Naive thymus-derived CD4-positive, alpha-beta T cell (primary cell): ENCODE data around the gene CSRNP2. TPM values are rescaled to one million over a fixed set of nuclear protein-coding genes. Genes with fewer than 3 reads are reported as not detected.
A peak's percentile ranks its signal among the peaks of the same experiment; 100 is the strongest.

ENCODE experiments used
- ATAC-seq: fragments of 150-1000 bp; cut with Tn5 transposase; 2 replicates; pipeline ENCODE4 v1.10.0; 2021; ENCODE audit warnings: mild to moderate bottlenecking, moderate library complexity
- CTCF ChIA-PET: fragments of 350-600 bp; sonication (Branson Sonifier 250); formaldehyde crosslinking; loops from one replicate; lab custom pipeline; 2021; ENCODE audit warnings: antibody characterized with exemption; lab: Charles Lee
- POLR2A ChIA-PET: fragments of 350-600 bp; sonication (Branson Sonifier 250); formaldehyde crosslinking; loops from one replicate; lab custom pipeline; 2021; ENCODE audit warnings: antibody characterized with exemption, inconsistent platforms; lab: Charles Lee
- DNase-seq, 9 donors: peaks; one replicate each; pipeline versions ENCODE4 v3.0.0 to v3.0.0-alpha.2; 2020 to 2022; ENCODE audit warnings: mixed read lengths in 1 of 9
- H3K27ac ChIP-seq: one replicate; pipeline ENCODE4 v1.7.0; 2013; ENCODE audit warnings: mild to moderate bottlenecking, low read depth, low read length, moderate library complexity
- H3K27me3 ChIP-seq, 2 donors: one replicate each; pipeline ENCODE4 v1.7.0; 2013; ENCODE audit warnings: low read length in 2 of 2, mild to moderate bottlenecking in 2 of 2, moderate library complexity in 2 of 2; ENCODE audit not compliant: control insufficient read depth in 2 of 2, insufficient read depth in 2 of 2
- H3K36me3 ChIP-seq, 3 experiments: 1 replicate in 2 of 3; 2 replicates in 1 of 3; pipeline ENCODE4 v1.7.0; 2013; ENCODE audit warnings: low read length in 3 of 3, mild to moderate bottlenecking in 3 of 3, moderate library complexity in 1 of 3; ENCODE audit not compliant: insufficient read depth in 3 of 3, control insufficient read depth in 2 of 3
- H3K4me1 ChIP-seq, 2 donors: one replicate each; pipeline ENCODE4 v1.7.0; 2013; ENCODE audit warnings: low read length in 2 of 2, mild to moderate bottlenecking in 2 of 2, moderate library complexity in 1 of 2; ENCODE audit not compliant: control insufficient read depth in 2 of 2, insufficient read depth in 2 of 2
- H3K4me3 ChIP-seq: 2 replicates; pipeline ENCODE4 v1.7.0; 2013; ENCODE audit warnings: mild to moderate bottlenecking, low read length
- H3K9me3 ChIP-seq, 3 experiments: 1 replicate in 2 of 3; 2 replicates in 1 of 3; pipeline ENCODE4 v1.7.0; 2013; ENCODE audit warnings: low read length in 3 of 3; ENCODE audit not compliant: control insufficient read depth in 2 of 3
- H3K27ac Mint-ChIP-seq, 9 donors: one replicate each; pipeline ENCODE4 v1.8.0; 2020 to 2022; ENCODE audit warnings: mixed read lengths in 9 of 9, mild to moderate bottlenecking in 8 of 9, moderate library complexity in 5 of 9, inconsistent platforms in 2 of 9
- H3K27me3 Mint-ChIP-seq, 5 donors: one replicate each; pipeline ENCODE4 v1.8.0; 2021 to 2022; ENCODE audit warnings: mixed read lengths in 5 of 5, mild to moderate bottlenecking in 1 of 5
- H3K36me3 Mint-ChIP-seq, 5 donors: one replicate each; pipeline ENCODE4 v1.8.0; 2020 to 2022; ENCODE audit warnings: mixed read lengths in 5 of 5, mild to moderate bottlenecking in 3 of 5, inconsistent platforms in 1 of 5
- H3K4me1 Mint-ChIP-seq, 7 donors: one replicate each; pipeline ENCODE4 v1.8.0; 2020 to 2022; ENCODE audit warnings: mixed read lengths in 7 of 7, mild to moderate bottlenecking in 3 of 7, inconsistent platforms in 1 of 7
- H3K4me3 Mint-ChIP-seq, 10 donors: one replicate each; pipeline ENCODE4 v1.8.0; 2020 to 2022; ENCODE audit warnings: mild to moderate bottlenecking in 10 of 10, mixed read lengths in 10 of 10, moderate library complexity in 6 of 10, inconsistent platforms in 2 of 10
- H3K9me3 Mint-ChIP-seq, 11 donors: one replicate each; pipeline ENCODE4 v1.8.0; 2020 to 2022; ENCODE audit warnings: mixed read lengths in 11 of 11, mild to moderate bottlenecking in 4 of 11, inconsistent platforms in 1 of 11, moderate library complexity in 1 of 11
- intact Hi-C, 2 donors: fragments of 100-400 bp; cut with micrococcal nuclease; formaldehyde crosslinking; loops; one replicate each; pipeline ENCODE4 v1.15.1; 2023
- polyA plus RNA-seq, 2 donors: library from polyadenylated mRNA; unstranded; fragments of 300-500 nt; fragmentation: Illumina TruSeq; gene quantifications; one replicate each; pipeline ENCODE4 v1.2.3, GENCODE V29; 2021
- total RNA-seq, 6 experiments: library from RNA in 5 of 6; stranded (reverse) in 5 of 6; gene quantifications; 1 replicate in 5 of 6; 2 replicates in 1 of 6; pipeline ENCODE4 v1.2.3 and lab custom pipeline; 2021 to 2026

CSRNP2 gene
- total and polyA plus RNA-seq, 7 experiments from 2014 or later, result 2.7 to 38.7 (median 20.1) TPM

DNA sequence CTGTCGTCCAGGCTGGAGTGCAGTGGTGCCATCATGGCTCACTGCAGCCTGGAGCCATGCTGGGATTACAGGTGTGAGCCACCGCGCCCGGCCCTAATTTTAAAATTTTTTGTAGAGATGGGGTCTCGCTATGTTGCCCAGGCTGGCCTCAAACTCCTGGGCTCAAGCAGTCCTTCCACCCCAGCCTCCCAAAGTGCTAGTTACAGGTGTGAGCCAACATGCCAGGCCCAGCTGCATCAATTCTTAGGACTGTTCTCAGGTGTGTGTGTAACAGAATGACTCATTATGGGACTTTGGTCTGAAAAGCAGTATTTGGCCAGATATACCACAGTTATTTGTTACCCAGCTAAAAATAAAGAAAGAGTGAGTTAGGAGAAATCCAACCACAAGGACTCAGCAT, 17.9 kb downstream of the CSRNP2 start:
- DNase-seq, result no peak
- Histone ChIP-seq H3K9me3 (no peaks in the 10 kb centered on the region), H3K36me3 (peaks cover 0 to 76% (median 4%) of the 10 kb centered on the region in 3 experiments), H3K27ac (no peak overlapping the region), H3K4me1 (no peaks in the 10 kb centered on the region), H3K4me3 (no peak overlapping the region), H3K27me3 (no peaks in the 10 kb centered on the region)
- intact Hi-C loops, result no loop called here
- ChIA-PET CTCF (no interaction called here), POLR2A (no interaction called here)
- Mint-ChIP-seq H3K27me3 (no peaks in the 10 kb centered on the region), H3K27ac (no peak overlapping the region), H3K4me1 (no peaks in the 10 kb centered on the region), H3K9me3 (no peaks in the 10 kb centered on the region), H3K36me3 (peaks cover 3 to 33% (median 6%) of the 10 kb centered on the region in 5 donors), H3K4me3 (no peak overlapping the region)
- no peak for ATAC-seq

DNA sequence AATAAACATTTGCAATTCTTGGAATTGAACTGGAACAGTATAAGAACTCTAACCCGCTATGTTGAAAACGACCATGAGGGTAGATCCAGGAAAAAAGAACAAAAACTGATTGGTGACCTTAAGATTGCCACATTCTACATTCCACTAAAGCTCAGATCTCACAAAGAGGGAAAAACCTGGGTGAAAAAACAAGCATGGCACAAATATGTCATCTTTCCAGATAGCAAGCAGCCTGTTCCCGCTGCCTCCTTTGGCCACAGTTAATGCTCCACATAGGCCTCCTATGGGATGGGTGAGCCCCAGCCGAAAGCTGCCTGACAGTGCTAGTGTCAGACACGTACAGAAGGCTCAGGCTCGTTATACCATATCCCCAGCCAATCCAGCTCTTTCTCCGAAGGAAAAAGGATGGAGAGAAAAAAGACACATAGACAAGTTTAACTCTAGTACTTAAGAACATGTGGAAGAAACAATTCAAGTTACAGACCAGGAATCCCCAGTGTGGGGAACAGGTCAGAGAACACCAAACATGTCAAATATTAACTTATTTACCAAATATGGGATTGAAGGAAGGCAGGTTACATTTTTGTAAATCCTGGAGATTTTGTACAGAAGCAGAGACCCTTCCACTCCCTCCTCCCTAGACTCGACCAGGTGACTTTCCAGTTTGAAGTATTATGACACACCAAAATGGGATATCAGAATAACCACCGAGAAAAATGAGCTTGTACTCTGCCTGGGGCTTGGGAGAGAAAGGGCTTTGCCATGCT, 20.6 kb downstream of the CSRNP2 start:
- Mint-ChIP-seq H3K4me1 (no peaks in the 10 kb centered on the region), H3K4me3 (no peak overlapping the region), H3K27me3 (no peaks in the 10 kb centered on the region), H3K36me3 (peaks cover 6 to 49% (median 13%) of the 10 kb centered on the region in 5 donors), H3K9me3 (no peaks in the 10 kb centered on the region), H3K27ac (peak overlapping the region in 7 of 9 donors; percentile 25 to 89 (median 52))
- ATAC-seq (no peak), DNase-seq (no peak)
- H3K4me1 ChIP-seq, result no peaks in the 10 kb centered on the region
- CTCF ChIA-PET, result no interaction called here
- intact Hi-C loops, result no loop called here
- H3K36me3 ChIP-seq, result peaks cover 0 to 84% (median 9%) of the 10 kb centered on the region in 3 experiments
- H3K9me3 ChIP-seq, result no peaks in the 10 kb centered on the region
- H3K27ac ChIP-seq, result no peak overlapping the region
- no peak overlapping the region for H3K4me3 ChIP-seq
- POLR2A ChIA-PET, result interaction anchor here (0.8 to 0.9 kb wide), 4 partner anchors 10 to 20 kb away, joined by 3 read pairs; partner anchors contain the start of gene CSRNP2
- H3K27me3 ChIP-seq, result no peaks in the 10 kb centered on the region

DNA sequence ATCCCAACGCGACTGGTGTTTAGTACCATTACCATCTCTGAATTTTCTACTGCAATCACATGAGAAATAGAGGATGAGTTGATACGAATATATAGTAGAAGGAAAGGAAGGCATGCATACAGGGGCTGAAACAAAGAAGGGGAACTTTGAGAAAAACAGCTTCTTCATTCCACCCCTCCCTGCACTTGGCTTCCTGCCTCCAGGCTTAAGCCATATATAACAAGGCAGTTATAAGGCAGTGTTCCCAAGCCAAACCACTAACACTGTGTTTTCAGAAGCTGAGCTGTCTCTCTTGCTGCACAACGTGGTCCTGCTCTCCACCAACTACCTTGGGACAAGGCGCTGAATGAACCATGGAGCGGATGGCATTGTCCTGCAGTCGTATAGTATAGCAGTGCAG, 24.3 kb downstream of the CSRNP2 start:
- no peaks in the 10 kb centered on the region for H3K4me1 ChIP-seq
- no peaks in the 10 kb centered on the region for H3K9me3 ChIP-seq
- H3K27me3 ChIP-seq, result no peaks in the 10 kb centered on the region
- peaks cover 5 to 82% (median 7%) of the 10 kb centered on the region in 3 experiments for H3K36me3 ChIP-seq
- ChIA-PET CTCF (no interaction called here), POLR2A (interaction anchor here (0.7 to 1.0 kb wide), 2 partner anchors 25 to 296 kb away, joined by 3 to 5 read pairs; partner anchors contain the start of gene CSRNP2)
- Mint-ChIP-seq H3K4me1 (peaks cover 0 to 2% (median 0%) of the 10 kb centered on the region in 7 donors), H3K27me3 (no peaks in the 10 kb centered on the region), H3K4me3 (no peak overlapping the region), H3K9me3 (no peaks in the 10 kb centered on the region), H3K27ac (peak overlapping the region in 1 of 9 donors; percentile 22), H3K36me3 (peaks cover 4 to 46% (median 17%) of the 10 kb centered on the region in 5 donors)
- ATAC-seq (no peak), DNase-seq (no peak)
- H3K4me3 ChIP-seq, result no peak overlapping the region
- no peak overlapping the region for H3K27ac ChIP-seq
- intact Hi-C loops, result no loop called here

DNA sequence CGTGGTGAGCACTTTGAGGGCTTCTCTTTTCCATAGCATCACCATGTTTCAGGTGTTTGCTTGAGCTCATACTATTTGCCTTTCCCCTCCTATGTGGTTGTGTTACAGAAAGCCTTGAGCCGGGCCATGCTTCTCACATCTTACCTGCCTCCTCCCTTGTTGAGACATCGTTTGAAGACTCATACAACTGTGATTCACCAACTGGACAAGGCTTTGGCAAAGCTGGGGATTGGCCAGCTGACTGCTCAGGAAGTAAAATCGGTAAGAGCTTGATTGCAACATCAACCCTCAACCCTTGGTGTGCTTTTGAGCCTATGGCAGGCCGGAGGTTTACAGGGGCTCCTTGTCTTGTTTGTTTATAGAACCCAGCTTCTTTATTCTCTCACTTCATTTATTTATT, 27.2 kb downstream of the CSRNP2 start:
- Mint-ChIP-seq H3K36me3 (peaks cover 4 to 39% (median 25%) of the 10 kb centered on the region in 5 donors), H3K4me1 (peaks cover 2 to 11% (median 6%) of the 10 kb centered on the region in 7 donors), H3K9me3 (no peaks in the 10 kb centered on the region), H3K27ac (peak overlapping the region in 1 of 9 donors; percentile 49), H3K27me3 (no peaks in the 10 kb centered on the region), H3K4me3 (no peak overlapping the region)
- DNase-seq, result no peak
- H3K27ac ChIP-seq, result no peak overlapping the region
- H3K4me1 ChIP-seq, result no peaks in the 10 kb centered on the region
- intact Hi-C loops, result no loop called here
- H3K9me3 ChIP-seq, result no peaks in the 10 kb centered on the region
- peak; percentile 27 for ATAC-seq
- no peak overlapping the region for H3K4me3 ChIP-seq
- POLR2A ChIA-PET, result interaction anchor here (0.6 to 0.8 kb wide), 2 partner anchors 20 to 101 kb away, joined by 3 read pairs; no protein-coding TSS in a partner anchor
- CTCF ChIA-PET, result no interaction called here
- H3K27me3 ChIP-seq, result no peaks in the 10 kb centered on the region
- peaks cover 5 to 69% (median 7%) of the 10 kb centered on the region in 3 experiments for H3K36me3 ChIP-seq

DNA sequence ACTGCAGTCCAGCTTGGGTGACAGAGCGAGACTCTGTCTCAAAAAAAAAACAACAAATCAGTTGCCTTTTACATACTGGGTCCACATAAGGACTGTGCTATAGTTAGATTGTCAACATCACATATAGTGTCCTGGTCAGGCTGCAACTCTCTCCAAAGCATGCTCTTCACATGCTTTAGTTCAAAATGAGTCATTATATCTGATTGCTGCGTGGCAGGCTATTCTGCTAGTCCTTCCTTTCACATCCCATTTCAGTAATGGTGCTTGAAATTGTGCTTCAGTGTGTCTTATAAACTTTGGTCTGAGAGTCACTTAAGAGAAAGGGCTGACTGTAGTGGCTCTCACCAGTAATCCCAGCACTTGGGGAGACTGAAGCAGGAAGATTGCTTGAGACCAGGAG, 28.3 kb downstream of the CSRNP2 start:
- Histone ChIP-seq H3K27me3 (no peaks in the 10 kb centered on the region), H3K4me3 (no peak overlapping the region), H3K4me1 (no peaks in the 10 kb centered on the region), H3K9me3 (no peaks in the 10 kb centered on the region), H3K36me3 (peaks cover 5 to 65% (median 13%) of the 10 kb centered on the region in 3 experiments), H3K27ac (no peak overlapping the region)
- no peak for ATAC-seq
- no peak overlapping the region for H3K4me3 Mint-ChIP-seq
- H3K4me1 Mint-ChIP-seq, result peaks cover 2 to 11% (median 6%) of the 10 kb centered on the region in 7 donors
- H3K9me3 Mint-ChIP-seq, result no peaks in the 10 kb centered on the region
- peaks cover 3 to 36% (median 23%) of the 10 kb centered on the region in 5 donors for H3K36me3 Mint-ChIP-seq
- POLR2A ChIA-PET, result interaction anchor here (0.6 to 0.7 kb wide), 2 partner anchors 9 to 154 kb away, joined by 3 read pairs; no protein-coding TSS in a partner anchor
- CTCF ChIA-PET, result no interaction called here
- no peak for DNase-seq
- no peaks in the 10 kb centered on the region for H3K27me3 Mint-ChIP-seq
- H3K27ac Mint-ChIP-seq, result no peak overlapping the region
- intact Hi-C loops, result no loop called here

DNA sequence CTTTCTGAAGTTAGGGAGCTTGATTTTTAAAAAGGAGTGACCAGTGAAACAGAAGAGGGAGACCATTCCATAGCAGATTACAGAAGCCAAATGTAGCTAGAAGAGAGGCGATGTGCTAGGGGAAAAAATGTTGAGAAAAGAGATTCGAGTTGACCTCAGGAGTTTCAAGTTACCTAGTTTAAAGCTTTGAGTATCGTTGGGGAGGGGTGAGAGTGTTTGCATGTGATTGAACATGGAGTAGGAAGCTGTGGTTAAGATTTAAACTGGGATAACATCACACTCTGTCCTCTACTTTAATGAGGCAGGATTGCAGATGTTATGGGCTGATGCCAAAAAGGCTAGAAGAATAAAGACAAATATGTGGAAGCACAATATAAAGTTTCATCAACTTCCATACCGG, 31.6 kb downstream of the CSRNP2 start:
- Histone ChIP-seq H3K4me1 (peaks cover 20 to 23% of the 10 kb centered on the region in 2 donors), H3K27me3 (no peaks in the 10 kb centered on the region), H3K9me3 (no peaks in the 10 kb centered on the region), H3K27ac (no peak overlapping the region), H3K36me3 (peaks cover 0 to 35% (median 13%) of the 10 kb centered on the region in 3 experiments), H3K4me3 (no peak overlapping the region)
- Mint-ChIP-seq H3K4me3 (peak overlapping the region in 1 of 10 donors; percentile 8), H3K36me3 (peaks cover 0 to 22% (median 16%) of the 10 kb centered on the region in 5 donors), H3K9me3 (peaks cover 0 to 1% (median 0%) of the 10 kb centered on the region in 11 donors), H3K27me3 (no peaks in the 10 kb centered on the region), H3K27ac (peak overlapping the region in 5 of 9 donors; percentile 3 to 83 (median 56)), H3K4me1 (peaks cover 17 to 37% (median 31%) of the 10 kb centered on the region in 7 donors)
- ChIA-PET CTCF (interaction anchor here (1.2 kb wide), 1 partner anchor 24 kb away, joined by 3 read pairs; no protein-coding TSS in a partner anchor), POLR2A (interaction anchor here (0.6 to 2.3 kb wide), 5 partner anchors 8 to 262 kb away, joined by 3 to 7 read pairs (median 4); no protein-coding TSS in a partner anchor)
- intact Hi-C loops, result no loop called here
- DNase-seq, result no peak
- no peak for ATAC-seq
